SK-N-MC (cell line): ENCODE measurements around the gene MND1.

ENCODE experiments used
- DNase-seq: peaks from one replicate; pipeline ENCODE4 v3.0.0-alpha.2; 2011; ENCODE audit warnings: low read depth, low spot score
- H3K27ac ChIP-seq: fragments of 200-600 bp; sonication (generic); 2 replicates; pipeline ENCODE4 v1.5.1; 2016; ENCODE audit warnings: mixed run types
- H3K36me3 ChIP-seq: fragments of 200-600 bp; sonication (generic); 2 replicates; pipeline ENCODE4 v1.6.1; 2017; ENCODE audit warnings: antibody characterized with exemption, low read length, mixed read lengths; ENCODE audit not compliant: insufficient read depth
- H3K4me3 ChIP-seq: fragments of 200-600 bp; sonication (generic); 2 replicates; pipeline ENCODE4 v1.5.1; 2016
- H3K9ac ChIP-seq: fragments of 200-600 bp; sonication (generic); 2 replicates; pipeline ENCODE4 v1.8.0; 2017; ENCODE audit warnings: mixed run types, mixed read lengths; ENCODE audit not compliant: insufficient read length
- H3K9me3 ChIP-seq: fragments of 200-600 bp; sonication (generic); 2 replicates; pipeline ENCODE4 v1.6.1; 2017; ENCODE audit warnings: low read depth, mild to moderate bottlenecking, antibody characterized with exemption, low read length, moderate library complexity, mixed read lengths
- EZH2 ChIP-seq: fragments of 200-600 bp; sonication (generic); IDR thresholded peaks from one replicate; pipeline ENCODE4 v1.6.1; 2017; ENCODE audit warnings: antibody characterized with exemption
- FOXP2 ChIP-seq: optimal IDR thresholded peaks from 2 replicates; pipeline ENCODE3; 2011; ENCODE audit warnings: mild to moderate bottlenecking, moderate library complexity; ENCODE audit not compliant: insufficient read depth; ENCODE audit errors: extremely low read length, control extremely low read depth
- POLR2AphosphoS5 ChIP-seq: IDR thresholded peaks from 2 replicates; pipeline ENCODE4 v1.6.1; 2012; ENCODE audit warnings: mild to moderate bottlenecking, low read depth, low read length, borderline replicate concordance

The MND1 gene

GRCh38 chr4:153464068-153464467, 119.6 kb downstream of the MND1 start:
- no peaks in the 10 kb centered on the region for H3K36me3 ChIP-seq
- H3K9me3 ChIP-seq: no peaks in the 10 kb centered on the region
- H3K9ac ChIP-seq: no peak overlapping the region
- no peak for DNase-seq
- TF ChIP-seq FOXP2 (no peak), POLR2AphosphoS5 (no peak), EZH2 (no peak)
- H3K27ac ChIP-seq: peak overlapping the region; percentile 2; the same call in 1 of the 2 replicates
- no peak overlapping the region for H3K4me3 ChIP-seq
